Putamen (tissue), 1 donor: ENCODE data around the gene OR2F1.

Experiments
- DNase-seq: peaks from one replicate; pipeline ENCODE4 v3.0.0-alpha.2; 2016; ENCODE audit warnings: low spot score

Gene OR2F1

DNA sequence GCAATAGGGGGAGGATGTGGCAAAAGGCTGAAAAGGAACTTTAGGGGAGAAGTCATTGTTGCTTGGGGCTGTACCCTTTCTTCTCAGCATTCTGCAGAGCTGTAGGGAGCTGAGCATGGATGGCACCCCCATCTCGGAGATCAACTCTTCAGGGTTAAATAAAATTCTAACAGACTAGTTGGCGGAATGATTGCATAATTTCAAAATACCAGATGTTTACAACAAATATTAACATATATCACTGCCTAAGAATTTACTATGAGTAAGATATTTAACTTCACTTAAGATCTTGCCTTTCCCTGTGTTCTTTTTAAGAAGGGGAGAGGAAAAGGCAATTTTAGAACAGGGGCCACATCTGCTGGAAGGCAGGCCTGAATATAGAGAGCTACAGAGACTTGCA lies 509 bp upstream of the OR2F1 start:
- DNase-seq, result no peak

GRCh38 chr7:143958781-143959180 lies 4.1 kb downstream of the OR2F1 start:
- no peak for DNase-seq

DNA sequence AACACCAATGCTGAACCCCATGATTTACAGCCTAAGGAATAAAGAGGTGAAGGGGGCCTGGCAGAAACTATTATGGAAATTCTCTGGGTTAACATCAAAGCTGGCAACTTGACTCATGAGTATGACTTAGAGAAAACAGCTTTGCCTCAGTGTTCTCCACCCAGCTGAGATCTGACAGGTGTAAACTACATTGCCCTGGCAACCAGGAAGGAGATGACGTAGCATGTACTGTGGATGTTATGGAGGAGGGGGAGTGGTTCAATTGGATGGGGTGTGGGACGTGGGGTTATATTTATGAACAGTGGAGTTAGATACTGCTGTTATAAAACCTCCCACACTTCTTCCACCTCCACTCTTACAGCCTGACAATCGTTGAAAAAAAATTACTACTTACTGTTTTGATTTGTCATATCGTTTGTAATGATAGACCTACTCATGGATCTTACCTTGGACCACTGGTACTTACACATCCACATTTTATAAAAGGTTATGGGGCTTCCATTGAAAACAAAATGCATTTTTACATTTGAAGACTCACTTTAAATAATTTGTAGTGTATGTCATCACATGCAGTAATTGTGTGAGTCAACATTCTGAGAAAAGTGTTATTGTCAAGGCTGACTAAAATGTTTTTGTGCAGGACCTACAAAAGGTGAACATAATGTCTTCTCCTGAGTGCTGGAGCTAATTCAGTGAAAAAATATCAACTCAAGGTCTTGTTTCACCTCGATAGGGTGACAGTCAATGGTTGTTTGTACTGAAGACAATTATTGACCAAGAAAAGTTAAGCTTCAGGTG lies 6.4 kb downstream of the OR2F1 start:
- peak; percentile 72 for DNase-seq

GRCh38 chr7:143965280-143965679 lies 10.6 kb downstream of the OR2F1 start:
- DNase-seq, result no peak

- no peak for DNase-seq
Measured at GRCh38 chr7:143967398-143967797, 12.8 kb downstream of the OR2F1 start.

DNA sequence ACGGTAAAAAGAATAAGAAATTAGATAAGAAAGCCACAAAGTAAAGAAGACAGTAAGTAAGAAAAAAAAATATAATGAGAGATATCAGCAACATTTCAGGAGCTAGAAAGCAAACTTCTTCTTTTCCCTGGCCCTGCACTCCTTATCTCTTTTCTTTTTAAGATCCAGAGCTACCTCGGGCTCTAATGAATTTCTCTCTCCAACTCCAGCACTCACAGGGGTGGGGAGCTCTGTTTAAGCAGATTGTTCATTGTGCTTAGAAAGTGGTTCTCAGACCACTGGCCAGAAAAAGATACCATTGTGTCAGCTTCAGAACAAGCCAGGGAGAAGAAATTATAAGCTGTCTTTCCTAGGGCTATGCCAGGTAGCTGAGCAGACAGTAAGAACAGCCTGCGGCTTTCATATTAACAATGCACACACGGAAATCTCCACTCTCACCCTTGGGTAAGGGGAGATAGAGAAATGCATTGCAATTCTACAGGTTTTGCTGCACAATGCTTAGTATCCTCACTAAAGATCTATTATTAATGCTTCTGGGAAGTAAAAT lies 19.3 kb downstream of the OR2F1 start:
- no peak for DNase-seq

DNA sequence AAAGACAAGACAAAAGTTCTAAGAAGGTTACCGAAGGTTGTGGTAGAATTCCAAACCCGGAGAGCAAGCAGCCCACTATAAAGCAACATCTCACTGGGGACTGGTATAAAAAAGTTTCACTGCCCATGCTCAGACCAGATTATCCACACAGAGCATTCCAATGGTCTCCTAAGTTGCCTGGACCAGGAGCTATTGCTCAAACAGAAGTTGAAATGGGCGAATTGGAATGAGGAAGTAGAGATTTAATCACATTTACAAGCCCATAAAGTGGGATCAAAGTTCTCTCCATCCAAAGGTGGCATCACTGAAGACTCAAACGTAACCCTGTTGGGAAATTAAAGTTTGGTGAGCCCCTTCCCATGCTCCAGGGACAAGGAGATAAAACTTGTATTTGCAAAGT lies 19.8 kb downstream of the OR2F1 start:
- no peak for DNase-seq

- DNase-seq, result no peak
Measured at GRCh38 chr7:143975617-143976016, 21.0 kb downstream of the OR2F1 start.

GRCh38 chr7:143978585-143978984 lies 23.9 kb downstream of the OR2F1 start:
- no peak for DNase-seq

DNA sequence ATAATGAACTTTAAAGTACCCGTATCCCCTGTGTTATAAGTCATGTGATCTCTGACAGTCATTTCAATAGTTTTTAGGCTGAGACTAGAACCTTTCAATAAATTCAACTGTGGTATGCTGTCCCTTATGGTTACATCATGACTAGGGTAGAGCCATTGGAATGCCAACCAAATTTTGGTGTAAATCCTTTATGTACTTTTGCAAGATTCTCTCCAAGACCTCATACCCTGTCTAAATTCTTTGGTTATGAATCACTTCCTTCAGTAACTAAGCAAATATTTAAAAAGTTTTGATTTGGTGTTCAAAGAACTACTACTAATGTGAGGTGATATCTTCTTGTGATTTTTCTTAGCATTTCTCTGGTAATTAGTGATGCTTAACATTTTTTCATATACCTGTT lies 24.7 kb downstream of the OR2F1 start:
- DNase-seq, result no peak

- no peak for DNase-seq
Measured at GRCh38 chr7:143979998-143980397, 25.4 kb downstream of the OR2F1 start.

- no peak for DNase-seq
Measured at GRCh38 chr7:143980746-143981510, 26.3 kb downstream of the OR2F1 start.

- no peak for DNase-seq
Measured at GRCh38 chr7:143983960-143984359, 29.3 kb downstream of the OR2F1 start.

GRCh38 chr7:143987513-143987912 lies 32.9 kb downstream of the OR2F1 start:
- DNase-seq, result no peak

DNA sequence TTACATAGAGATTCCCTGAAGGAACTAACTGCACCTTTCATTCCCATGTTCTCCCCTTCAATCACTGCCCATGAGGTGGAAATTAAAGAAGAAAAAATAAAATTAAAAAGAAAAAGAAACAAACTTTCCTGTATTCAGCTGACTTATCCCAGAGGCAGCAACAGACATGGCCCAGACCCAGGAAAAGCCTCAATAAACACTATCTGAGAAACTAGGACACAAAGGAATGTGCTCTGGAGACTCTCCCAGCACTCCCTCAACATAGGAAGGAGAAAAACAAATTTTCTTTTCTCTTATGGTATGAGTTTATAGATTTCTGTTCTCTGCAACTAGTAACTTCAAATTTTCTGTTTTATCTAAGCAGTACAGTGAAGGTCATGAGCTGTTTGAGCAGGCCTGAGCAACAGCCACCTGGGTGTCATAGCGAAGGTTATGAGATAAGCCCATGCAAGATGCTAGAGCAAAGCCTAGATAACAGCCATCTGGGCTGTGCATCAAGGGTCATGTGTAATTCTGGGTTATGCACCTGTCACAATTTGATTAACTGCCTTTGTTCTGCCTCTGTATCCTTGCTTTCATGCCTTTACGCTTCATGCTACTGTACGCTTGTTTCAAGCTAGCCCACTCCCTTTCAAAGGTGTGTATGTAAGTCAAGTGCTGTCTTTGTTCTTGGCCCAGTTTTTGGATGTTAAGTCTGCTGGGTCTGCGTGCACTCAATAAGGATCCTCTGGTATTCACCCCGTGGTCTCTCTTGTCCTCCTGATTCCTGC lies 34.5 kb downstream of the OR2F1 start:
- no peak for DNase-seq

DNA sequence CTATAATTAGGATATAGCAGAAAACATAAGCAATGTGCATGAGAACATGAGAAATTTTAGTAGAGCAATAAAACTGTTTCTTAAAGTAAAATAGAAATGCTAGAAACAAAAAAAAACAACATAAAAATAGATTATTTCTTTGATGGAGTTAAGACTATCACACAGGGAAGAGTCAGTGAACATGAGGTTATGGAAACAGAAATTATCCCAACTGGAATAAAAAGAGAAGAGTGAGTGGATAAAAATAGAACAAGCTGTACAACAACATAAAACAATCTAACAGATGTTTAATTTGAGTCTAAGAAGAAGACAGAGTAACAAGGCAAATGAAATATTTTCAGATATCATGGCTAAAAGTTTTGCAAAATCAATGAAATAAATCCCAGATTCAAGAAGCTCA lies 38.0 kb downstream of the OR2F1 start:
- DNase-seq, result no peak

- no peak for DNase-seq
Measured at GRCh38 chr7:143993924-143994323, 39.3 kb downstream of the OR2F1 start.

- DNase-seq, result no peak
Measured at GRCh38 chr7:144000020-144000419, 45.4 kb downstream of the OR2F1 start, which contains the start of gene OR6B1. OR6B1 (plus strand) TSS chr7:144000320; CDS start chr7:144003997, 3,677 bp downstream.

DNA sequence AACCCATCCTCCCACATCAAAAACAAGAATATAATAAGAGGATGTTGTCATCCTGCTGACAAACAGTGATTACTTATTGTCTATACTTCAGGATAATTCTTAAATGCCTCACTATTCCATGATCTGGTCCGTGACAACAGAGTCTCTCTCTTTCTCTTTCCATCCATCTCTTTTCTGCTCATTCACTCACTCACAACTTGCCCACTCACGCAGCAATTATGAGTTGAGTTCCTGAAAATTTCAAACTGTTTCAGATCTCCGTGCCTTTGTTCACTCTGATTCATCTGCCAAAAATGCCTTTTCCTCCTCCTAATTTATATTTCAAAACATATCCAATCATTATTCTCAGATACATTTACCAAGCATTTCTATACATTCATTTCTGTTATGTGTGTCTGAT lies 46.9 kb downstream of the OR2F1 start:
- DNase-seq, result peak; percentile 28

- DNase-seq, result no peak
Measured at GRCh38 chr7:144004703-144005102, 50.1 kb downstream of the OR2F1 start.

DNA sequence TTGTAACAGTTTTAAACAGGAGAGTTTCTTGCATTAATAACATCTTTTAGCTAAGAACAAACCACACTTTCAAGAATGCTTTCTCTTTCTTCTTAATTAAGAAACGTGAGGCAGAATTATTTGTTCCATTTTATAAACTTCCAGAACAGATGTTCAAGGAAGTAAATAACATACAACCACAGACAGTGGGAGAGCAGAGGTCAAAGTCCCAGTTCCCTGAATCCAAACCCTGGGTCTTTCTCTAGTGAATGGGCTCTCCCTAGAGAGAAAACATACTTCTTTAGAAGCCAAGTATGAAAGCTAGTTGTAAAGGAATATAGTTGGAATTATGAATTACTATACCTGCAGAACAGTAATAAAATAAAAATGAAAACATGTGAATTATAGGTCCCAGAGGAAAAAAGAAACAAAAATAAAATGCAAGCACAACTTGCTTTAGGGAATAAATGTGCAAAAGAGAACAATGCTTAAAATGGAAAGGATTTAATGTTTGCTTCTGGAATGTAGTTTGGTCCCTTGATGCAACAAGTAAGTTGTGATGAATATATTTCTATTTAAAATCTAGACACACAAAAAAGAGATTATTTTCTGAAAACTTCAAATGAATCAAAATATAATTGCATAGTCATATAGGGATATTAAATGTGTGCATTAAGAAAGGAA lies 51.5 kb downstream of the OR2F1 start:
- no peak for DNase-seq

- no peak for DNase-seq
Measured at GRCh38 chr7:144006692-144007042, 52.0 kb downstream of the OR2F1 start.
